ENCODE results near the gene COL25A1. TPM values are rescaled to one million over a fixed set of nuclear protein-coding genes. Genes with fewer than 3 reads are reported as not detected.

COL25A1 gene
- total RNA-seq = not detected

- ChIA-PET CTCF (no interaction called here), POLR2A (no interaction called here)
Observed at GRCh38 chr4:109302361-109303139, at the start of gene COL25A1. TSS of gene COL25A1 (minus strand) at chr4:109302658.

- POLR2A ChIA-PET = no interaction called here
- CTCF ChIA-PET = no interaction called here
Observed at GRCh38 chr4:109350121-109350520, 47.7 kb upstream of the COL25A1 start.

- CTCF ChIA-PET = no interaction called here
Observed at GRCh38 chr4:109334129-109335105, 32.0 kb upstream of the COL25A1 start.

GRCh38 chr4:109332926-109333464 is 30.5 kb upstream of the COL25A1 start:
- POLR2A ChIA-PET = no interaction called here
- CTCF ChIA-PET = no interaction called here

More at GRCh38 chr4:109334129-109335105, 32.0 kb upstream of the COL25A1 start:
- POLR2A ChIA-PET = no interaction called here

GRCh38 chr4:109327641-109328040 is 25.2 kb upstream of the COL25A1 start:
- POLR2A ChIA-PET = no interaction called here

GRCh38 chr4:109325698-109326097 is 23.2 kb upstream of the COL25A1 start:
- CTCF ChIA-PET = no interaction called here
- POLR2A ChIA-PET = no interaction called here

More at GRCh38 chr4:109327641-109328040, 25.2 kb upstream of the COL25A1 start:
- CTCF ChIA-PET = no interaction called here

DNA sequence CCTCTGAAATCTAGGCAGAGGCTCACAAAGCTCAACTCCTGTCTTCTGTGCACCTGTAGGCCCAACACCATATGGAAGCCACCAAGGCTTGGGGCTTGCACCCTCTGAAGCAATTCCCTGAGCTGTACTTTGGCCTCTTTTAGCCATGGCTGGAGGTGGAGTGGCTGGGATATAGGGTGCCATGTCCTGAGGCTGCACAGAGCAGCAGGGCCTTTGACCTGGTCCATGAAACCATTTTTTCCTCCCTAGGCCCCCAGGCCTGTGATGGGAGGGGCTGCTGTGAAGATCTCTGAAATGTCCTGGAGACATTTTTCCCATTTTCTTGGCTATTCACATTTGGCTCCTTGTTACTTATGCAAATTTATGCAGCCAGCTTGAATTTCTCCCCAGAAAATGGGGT is 20.9 kb upstream of the COL25A1 start:
- ChIA-PET POLR2A (no interaction called here), CTCF (no interaction called here)

GRCh38 chr4:109321232-109321631 is 18.8 kb upstream of the COL25A1 start:
- CTCF ChIA-PET = no interaction called here
- POLR2A ChIA-PET = no interaction called here

GRCh38 chr4:109319684-109320083 is 17.2 kb upstream of the COL25A1 start:
- ChIA-PET CTCF (no interaction called here), POLR2A (no interaction called here)

DNA sequence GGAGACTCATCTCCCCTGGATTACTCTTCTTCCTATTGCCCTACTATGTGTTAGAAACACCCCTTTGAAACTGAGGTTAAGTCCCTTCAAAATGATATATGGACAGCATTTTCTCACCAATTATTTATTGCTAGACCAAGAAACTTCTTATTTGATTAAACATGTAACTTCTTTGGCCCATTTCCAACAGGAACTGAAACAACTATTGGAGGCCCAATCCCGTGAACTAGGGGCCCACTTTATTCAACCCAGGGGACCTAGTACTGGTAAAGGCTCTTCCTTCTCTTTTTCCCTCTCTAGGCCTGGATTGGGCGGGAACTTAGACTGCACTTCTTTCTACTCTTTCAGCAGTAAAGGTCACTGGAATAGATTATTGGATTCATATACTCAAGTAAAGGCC is 16.7 kb upstream of the COL25A1 start:
- ChIA-PET CTCF (no interaction called here), POLR2A (no interaction called here)

GRCh38 chr4:109315818-109316217 is 13.4 kb upstream of the COL25A1 start:
- CTCF ChIA-PET = interaction anchor here (1.2 kb wide), 1 partner anchor 83 kb away, joined by 3 read pairs; no protein-coding TSS in a partner anchor
- POLR2A ChIA-PET = no interaction called here

DNA sequence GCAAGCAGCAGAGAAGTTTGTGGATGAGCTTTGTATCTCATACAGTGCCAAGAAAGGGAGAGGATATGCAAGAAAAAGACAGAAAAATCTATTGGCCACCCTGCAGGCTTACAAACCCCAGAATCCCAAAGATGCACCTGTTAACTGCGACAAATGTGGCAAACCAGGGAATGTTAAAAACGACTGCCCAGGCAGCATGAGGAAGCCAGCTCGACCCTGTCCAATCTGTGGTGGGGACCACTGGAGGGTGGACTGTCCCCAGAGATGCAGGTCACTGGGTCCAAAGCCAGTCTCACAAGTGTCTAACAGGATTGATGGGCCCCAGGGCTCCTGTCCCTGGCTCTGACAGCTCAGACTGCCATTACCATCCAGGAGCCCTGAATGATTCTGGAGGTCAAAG is 12.9 kb upstream of the COL25A1 start:
- POLR2A ChIA-PET = no interaction called here
- CTCF ChIA-PET = interaction anchor here (1.2 kb wide), 1 partner anchor 83 kb away, joined by 3 read pairs; no protein-coding TSS in a partner anchor

DNA sequence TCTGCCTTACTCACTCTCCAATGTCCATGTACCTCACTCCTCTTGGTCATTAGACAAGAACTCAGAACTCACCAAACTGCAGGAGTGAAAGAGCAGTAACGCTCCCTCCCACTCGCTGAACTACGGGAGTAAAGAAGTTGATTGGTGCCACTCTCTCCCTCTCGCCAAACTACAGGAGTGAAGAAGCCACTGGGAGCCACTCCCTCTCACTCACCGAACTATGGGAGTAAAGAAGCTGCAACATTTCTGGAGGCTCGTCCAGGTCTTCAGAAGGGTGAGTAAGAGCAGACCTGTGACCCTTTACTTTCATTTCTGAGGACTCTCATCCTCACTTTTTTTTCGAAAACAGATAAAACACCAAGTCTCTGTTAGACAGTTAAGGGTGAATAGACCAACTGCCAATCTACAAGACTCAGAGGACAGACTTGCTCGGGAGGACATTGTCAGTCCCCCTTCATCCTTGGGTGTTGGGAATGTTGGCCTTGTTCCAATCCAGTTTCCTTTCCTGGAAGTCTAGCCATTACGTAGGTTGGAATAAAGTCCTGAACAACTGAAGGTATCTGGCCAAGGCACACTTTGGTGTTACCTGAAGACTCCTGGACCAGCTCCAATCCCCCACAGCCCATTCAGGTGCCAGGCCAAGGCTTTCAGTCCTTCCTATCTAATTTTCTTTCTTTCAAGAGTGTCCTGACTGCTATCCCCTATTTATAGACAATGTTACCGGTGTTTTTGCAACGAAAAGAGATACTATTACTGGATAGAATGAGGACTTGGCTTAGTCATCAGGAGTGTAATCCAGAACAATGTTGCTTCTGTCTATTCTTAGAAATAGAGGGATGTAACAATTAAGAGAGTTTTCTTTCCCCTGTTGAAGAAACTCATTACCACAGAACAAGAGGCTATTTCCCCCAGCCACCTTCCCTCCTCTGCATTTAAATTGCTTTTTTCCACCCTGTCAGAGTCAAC is 11.0 kb upstream of the COL25A1 start:
- CTCF ChIA-PET = no interaction called here
- POLR2A ChIA-PET = no interaction called here

DNA sequence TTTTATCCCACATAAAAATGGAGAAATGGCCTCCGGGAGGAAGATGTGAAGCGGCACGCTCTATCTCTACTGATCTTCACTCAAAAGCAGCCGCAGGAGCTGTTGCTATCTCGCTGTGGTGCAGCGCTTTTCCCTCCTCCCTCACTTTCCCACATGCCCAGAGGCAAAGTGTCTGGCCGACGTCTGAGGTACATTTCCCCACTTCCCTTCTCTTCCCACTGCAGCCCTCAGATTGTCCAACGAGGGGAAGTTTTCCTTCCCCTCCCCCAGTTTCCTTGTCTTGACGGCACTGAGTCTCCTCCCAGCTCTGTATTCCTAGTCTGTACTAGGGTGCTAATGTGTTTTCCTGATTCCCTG is 660 bp upstream of the COL25A1 start:
- POLR2A ChIA-PET = no interaction called here
- CTCF ChIA-PET = no interaction called here

DNA sequence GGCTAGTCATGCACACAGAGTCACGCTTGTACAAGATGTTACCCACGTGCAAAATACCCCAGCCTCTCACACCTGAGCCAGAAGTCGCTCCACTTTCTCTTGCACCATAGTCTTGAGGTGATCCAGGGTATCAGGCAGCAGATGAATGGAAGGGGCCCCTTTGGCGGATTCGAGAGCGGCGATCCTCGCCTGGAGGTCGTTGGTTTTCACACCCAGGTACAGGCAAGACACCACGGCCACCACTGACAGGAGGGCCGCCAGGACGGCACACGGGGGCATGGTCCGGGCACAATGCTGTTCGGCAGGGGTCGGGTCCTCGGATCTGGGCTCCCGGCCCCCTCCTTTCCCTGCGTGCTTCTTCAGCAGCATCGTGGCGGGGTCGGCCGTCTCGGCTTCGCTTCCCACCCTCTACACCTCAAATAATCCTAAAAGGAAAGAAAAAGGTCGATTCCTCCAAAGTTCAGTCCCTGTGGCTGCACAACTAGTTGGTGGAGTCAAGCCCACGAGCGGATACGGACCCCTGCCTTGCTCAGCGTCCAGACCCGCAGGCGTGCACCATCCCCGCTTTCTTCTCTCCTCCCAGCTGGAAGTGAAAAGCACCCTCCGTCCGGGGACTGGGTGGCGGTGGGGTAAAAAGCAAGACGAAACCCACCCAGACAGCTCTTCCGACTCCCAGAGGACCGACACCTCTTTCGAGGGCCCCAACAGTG is 652 bp downstream of the COL25A1 start:
- ChIA-PET CTCF (no interaction called here), POLR2A (no interaction called here)

DNA sequence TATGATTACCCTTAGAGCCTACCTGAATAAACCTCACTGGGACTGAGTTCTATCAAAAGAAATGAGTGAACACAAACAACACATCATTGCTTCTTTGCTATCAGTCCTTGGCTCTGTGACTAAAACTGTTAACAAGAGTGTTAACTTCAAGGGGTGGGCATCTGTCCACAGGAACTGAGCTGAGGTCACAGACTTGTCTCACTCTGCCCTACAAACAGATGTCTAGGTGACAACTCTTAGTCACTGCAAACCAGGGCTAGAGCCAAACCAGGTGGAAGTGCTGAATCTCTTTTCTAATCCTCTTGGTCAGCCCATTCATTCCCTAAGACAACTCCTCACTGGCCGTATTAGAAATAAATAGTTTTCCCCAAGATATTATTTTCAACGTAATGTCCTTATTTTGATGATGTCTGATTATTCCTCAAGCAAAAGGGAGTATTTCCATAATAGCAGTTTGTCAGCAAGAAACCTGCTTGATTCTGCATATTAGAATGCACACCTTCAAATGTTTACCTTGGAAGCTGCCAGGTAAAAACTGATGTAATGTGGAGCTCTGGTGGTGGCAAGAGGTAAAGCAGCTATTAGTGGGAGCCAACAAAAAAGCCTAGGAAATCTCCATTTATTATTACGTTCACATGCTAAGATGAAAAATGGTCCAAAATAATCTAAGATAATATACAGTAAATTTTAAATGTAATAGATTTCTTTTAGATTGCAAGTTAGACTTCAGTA is 4.0 kb downstream of the COL25A1 start:
- ChIA-PET POLR2A (no interaction called here), CTCF (no interaction called here)

GRCh38 chr4:109296527-109296926 is 5.9 kb downstream of the COL25A1 start:
- ChIA-PET POLR2A (no interaction called here), CTCF (no interaction called here)

DNA sequence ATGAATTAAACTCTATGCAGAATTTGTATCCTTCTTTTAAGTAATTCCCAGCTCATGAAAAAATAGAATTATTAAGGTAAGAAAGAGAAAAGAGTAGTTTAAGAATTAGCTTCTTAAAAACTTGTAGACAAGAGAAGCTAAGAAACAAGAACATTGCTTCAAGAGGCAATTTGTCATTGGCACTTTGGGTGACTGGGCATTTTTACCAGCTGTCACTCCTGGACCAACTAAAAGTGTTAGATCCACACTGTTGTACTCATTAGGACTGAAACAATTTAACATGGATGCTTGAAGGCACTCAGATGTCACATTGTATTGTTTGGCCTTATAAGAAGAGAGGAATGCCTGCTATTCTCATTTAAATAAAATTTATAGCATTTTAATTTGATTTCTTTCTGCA is 7.4 kb downstream of the COL25A1 start:
- CTCF ChIA-PET = no interaction called here
- POLR2A ChIA-PET = no interaction called here

Measured in activated CD8-positive, alpha-beta memory T cell treated with anti-CD3 and anti-CD28 coated beads for 36 hours (primary cell).